ENCODE data around the gene LYRM2. TPM values are rescaled to one million over a fixed set of nuclear protein-coding genes. Genes with fewer than 3 reads are reported as not detected.

Gene LYRM2
- total RNA-seq, 1 experiment from 2014 or later: 39.4 TPM

DNA sequence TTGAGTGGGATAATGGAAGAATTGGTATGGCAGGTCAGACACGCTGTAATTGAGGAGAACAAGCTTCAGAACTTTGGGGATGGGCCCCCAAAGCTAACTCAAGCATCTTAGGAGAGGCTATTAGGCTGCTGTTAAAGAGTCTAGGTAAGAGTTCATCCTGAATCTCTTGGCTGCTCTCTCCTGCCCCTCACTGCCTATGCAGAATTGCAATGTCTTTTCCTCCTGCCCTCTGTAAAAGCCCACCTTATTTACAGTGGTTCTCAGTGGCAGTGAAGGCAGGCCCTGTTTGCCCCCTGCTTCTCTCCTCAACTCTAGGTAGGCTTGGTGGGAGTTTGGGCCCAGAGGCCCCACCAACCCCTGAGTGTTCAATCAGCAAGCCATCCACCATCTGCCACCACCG lies 55.0 kb downstream of the LYRM2 start:
- Histone ChIP-seq H3K36me3 (ENCODE audit: control insufficient read depth, insufficient read depth, low read length) (no peaks in the 10 kb centered on the region), H3K27ac (ENCODE audit: low read length) (no peak overlapping the region), H3K27me3 (ENCODE audit: control insufficient read depth, insufficient read depth, low read length) (no peaks in the 10 kb centered on the region; the same call in 1 of the 2 replicates), H3K4me1 (ENCODE audit: control insufficient read depth, insufficient read depth, low read length) (no peaks in the 10 kb centered on the region), H3K4me3 (ENCODE audit: low read depth in 2 of 2, low read length in 2 of 2) (no peak overlapping the region), H3K9me3 (ENCODE audit: control insufficient read depth, insufficient read depth, low read depth, low read length) (no peaks in the 10 kb centered on the region)
- ChIA-PET POLR2A (no interaction called here), CTCF (no interaction called here)
- intact Hi-C loops (cut with micrococcal nuclease; ENCODE audit: unreplicated experiment): no loop called here
- no TSS peak for BruUV-seq (replicated peaks)
- DNase-seq (ENCODE audit: low read depth, low spot score): no peak
- TF ChIP-seq, protein P1, sequence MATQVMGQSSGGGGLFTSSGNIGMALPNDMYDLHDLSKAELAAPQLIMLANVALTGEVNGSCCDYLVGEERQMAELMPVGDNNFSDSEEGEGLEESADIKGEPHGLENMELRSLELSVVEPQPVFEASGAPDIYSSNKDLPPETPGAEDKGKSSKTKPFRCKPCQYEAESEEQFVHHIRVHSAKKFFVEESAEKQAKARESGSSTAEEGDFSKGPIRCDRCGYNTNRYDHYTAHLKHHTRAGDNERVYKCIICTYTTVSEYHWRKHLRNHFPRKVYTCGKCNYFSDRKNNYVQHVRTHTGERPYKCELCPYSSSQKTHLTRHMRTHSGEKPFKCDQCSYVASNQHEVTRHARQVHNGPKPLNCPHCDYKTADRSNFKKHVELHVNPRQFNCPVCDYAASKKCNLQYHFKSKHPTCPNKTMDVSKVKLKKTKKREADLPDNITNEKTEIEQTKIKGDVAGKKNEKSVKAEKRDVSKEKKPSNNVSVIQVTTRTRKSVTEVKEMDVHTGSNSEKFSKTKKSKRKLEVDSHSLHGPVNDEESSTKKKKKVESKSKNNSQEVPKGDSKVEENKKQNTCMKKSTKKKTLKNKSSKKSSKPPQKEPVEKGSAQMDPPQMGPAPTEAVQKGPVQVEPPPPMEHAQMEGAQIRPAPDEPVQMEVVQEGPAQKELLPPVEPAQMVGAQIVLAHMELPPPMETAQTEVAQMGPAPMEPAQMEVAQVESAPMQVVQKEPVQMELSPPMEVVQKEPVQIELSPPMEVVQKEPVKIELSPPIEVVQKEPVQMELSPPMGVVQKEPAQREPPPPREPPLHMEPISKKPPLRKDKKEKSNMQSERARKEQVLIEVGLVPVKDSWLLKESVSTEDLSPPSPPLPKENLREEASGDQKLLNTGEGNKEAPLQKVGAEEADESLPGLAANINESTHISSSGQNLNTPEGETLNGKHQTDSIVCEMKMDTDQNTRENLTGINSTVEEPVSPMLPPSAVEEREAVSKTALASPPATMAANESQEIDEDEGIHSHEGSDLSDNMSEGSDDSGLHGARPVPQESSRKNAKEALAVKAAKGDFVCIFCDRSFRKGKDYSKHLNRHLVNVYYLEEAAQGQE (IDR thresholded peaks at IDR 0.05; ENCODE audit: insufficient read depth in 1 of 2, low read depth in 2 of 2, low read length in 1 of 2): no peak
- no peak for TF ChIP-seq SIN3A (IDR thresholded peaks at IDR 0.05; ENCODE audit: borderline replicate concordance, insufficient read depth, low read depth, low read length)
- TF ChIP-seq, protein P2, sequence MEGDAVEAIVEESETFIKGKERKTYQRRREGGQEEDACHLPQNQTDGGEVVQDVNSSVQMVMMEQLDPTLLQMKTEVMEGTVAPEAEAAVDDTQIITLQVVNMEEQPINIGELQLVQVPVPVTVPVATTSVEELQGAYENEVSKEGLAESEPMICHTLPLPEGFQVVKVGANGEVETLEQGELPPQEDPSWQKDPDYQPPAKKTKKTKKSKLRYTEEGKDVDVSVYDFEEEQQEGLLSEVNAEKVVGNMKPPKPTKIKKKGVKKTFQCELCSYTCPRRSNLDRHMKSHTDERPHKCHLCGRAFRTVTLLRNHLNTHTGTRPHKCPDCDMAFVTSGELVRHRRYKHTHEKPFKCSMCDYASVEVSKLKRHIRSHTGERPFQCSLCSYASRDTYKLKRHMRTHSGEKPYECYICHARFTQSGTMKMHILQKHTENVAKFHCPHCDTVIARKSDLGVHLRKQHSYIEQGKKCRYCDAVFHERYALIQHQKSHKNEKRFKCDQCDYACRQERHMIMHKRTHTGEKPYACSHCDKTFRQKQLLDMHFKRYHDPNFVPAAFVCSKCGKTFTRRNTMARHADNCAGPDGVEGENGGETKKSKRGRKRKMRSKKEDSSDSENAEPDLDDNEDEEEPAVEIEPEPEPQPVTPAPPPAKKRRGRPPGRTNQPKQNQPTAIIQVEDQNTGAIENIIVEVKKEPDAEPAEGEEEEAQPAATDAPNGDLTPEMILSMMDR (IDR thresholded peaks at IDR 0.05): no peak
- TF ChIP-seq POLR2AphosphoS5 (IDR thresholded peaks at IDR 0.05; ENCODE audit: low read depth, low read length): no peak
- no peak for TF ChIP-seq TCF7L2 (IDR thresholded peaks at IDR 0.05; ENCODE audit: low read depth, low read length)
- in situ Hi-C loops (cut with HindIII; ENCODE audit: low pct_unique_long_range_greater_than_20kb, low sequenced_read_pairs): no loop called here
- no peak for ATAC-seq

DNA sequence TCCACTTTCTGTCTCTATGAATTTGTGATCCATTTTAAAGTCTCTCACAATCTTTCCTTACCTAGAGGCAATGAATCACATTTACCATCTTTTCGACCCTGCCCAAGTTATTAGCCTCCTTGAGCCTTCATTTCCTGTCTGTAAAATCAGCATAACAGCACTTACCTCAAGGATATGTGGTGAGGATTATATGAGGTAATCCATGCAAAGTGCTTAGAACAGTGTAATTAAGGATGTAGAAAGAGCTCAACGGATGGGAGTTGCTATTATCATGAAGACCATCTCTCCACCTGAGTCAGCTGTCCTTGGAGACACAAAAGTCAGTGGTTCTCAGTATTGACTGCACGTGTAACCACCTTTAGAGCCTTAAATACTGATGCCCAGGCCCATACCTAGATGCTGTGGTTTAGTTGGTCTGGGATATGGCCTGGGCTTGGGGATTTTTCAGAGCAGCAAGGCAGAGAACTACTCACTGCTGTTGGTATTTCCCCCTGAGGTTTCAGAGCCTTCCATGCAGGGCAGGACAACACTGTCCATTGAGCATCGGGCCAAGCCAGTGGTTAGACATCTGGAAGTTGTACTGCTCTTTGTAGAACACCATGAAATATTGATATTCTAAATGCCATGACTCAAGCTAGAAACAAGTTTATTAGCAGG lies 55.8 kb downstream of the LYRM2 start:
- Histone ChIP-seq H3K4me3 (ENCODE audit: low read depth in 2 of 2, low read length in 2 of 2) (no peak overlapping the region), H3K9me3 (ENCODE audit: control insufficient read depth, insufficient read depth, low read depth, low read length) (no peaks in the 10 kb centered on the region), H3K27ac (ENCODE audit: low read length) (no peak overlapping the region), H3K27me3 (ENCODE audit: control insufficient read depth, insufficient read depth, low read length) (no peaks in the 10 kb centered on the region; the same call in 1 of the 2 replicates), H3K36me3 (ENCODE audit: control insufficient read depth, insufficient read depth, low read length) (no peaks in the 10 kb centered on the region), H3K4me1 (ENCODE audit: control insufficient read depth, insufficient read depth, low read length) (no peaks in the 10 kb centered on the region)
- in situ Hi-C loops (cut with HindIII; ENCODE audit: low pct_unique_long_range_greater_than_20kb, low sequenced_read_pairs) (no loop called here), intact Hi-C loops (cut with micrococcal nuclease; ENCODE audit: unreplicated experiment) (no loop called here)
- ChIA-PET CTCF (no interaction called here), POLR2A (no interaction called here)
- no peak for TF ChIP-seq TCF7L2 (IDR thresholded peaks at IDR 0.05; ENCODE audit: low read depth, low read length)
- TF ChIP-seq, protein P1 (IDR thresholded peaks at IDR 0.05; ENCODE audit: insufficient read depth in 1 of 2, low read depth in 2 of 2, low read length in 1 of 2): no peak
- TF ChIP-seq POLR2AphosphoS5 (IDR thresholded peaks at IDR 0.05; ENCODE audit: low read depth, low read length): no peak
- TF ChIP-seq, protein P2 (IDR thresholded peaks at IDR 0.05): no peak
- no peak for TF ChIP-seq SIN3A (IDR thresholded peaks at IDR 0.05; ENCODE audit: borderline replicate concordance, insufficient read depth, low read depth, low read length)
- no peak for DNase-seq (ENCODE audit: low read depth, low spot score)
- no TSS peak for BruUV-seq (replicated peaks)
- no peak for ATAC-seq

Data from Panc1 (cell line).